Measurements from ENCODE around the gene HRH4.

HRH4 gene

DNA sequence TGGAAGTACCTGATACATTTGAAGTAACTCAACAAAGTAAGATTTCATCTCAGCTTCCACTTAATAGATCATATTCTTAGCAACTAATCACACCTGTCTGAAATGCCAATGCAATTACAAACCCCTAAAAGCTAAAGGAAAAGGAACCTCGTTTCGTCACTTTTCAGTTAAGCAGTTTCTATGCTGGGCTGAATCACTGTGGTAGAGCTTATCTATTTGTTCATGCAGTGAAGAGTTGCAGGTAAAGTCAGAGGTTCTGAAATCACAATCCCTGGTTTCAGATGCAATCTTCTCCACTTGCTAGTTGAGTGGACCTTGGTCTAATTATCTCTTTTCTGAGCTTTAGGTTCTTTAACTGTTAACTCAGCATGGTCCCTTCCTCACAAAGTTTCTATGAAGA lies 6.3 kb downstream of the HRH4 start:
- no peak for DNase-seq

- no peak for DNase-seq
Measured at GRCh38 chr18:24470022-24470618, 9.7 kb downstream of the HRH4 start.

- no peak for DNase-seq
Measured at GRCh38 chr18:24470805-24471204, 10.4 kb downstream of the HRH4 start.

DNA sequence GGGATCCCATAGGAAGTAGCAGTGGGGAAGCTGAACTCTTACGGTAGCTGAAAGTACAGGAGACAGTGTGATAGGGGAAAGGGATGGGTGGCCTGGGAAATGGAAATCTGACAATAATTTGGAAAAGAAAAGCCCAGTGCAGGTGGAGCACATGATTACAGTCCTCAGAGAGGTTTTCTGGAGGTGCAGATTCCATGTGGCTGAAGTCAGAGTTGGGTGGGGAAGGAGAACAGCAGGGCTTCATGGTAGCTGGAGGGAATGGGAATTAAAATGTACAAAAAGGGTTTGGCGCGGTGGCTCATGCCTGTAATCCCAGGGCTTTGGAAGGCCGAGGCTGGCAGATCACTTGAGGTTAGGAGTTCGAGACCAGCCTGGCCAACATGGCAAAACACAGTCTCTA lies 12.2 kb downstream of the HRH4 start:
- DNase-seq: no peak

- no peak for DNase-seq
Measured at GRCh38 chr18:24474406-24474805, 14.0 kb downstream of the HRH4 start.

- no peak for DNase-seq
Measured at GRCh38 chr18:24475926-24476589, 15.6 kb downstream of the HRH4 start.

DNA sequence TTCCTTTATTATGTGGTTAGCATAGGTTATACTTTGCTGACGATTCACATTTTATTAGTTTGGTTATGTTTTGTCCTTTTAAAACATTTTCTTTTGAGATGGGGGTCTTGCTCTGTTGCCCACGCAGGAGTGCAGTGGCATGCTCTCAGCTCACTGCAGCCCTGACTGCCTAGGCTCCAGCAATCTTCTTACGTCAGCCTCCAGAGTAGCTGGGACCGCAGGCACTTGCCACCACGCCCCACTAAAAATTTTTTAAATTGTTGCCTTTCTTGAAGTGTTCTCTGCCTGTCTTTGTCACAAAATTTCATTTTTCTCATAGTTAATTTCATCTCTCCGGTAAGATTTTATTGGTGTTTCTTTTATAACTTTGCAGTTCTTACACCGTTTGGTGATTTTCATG lies 18.9 kb downstream of the HRH4 start:
- no peak for DNase-seq

- no peak for DNase-seq
Measured at GRCh38 chr18:24482821-24483220, 22.4 kb downstream of the HRH4 start.

GRCh38 chr18:24485681-24486080 lies 25.2 kb downstream of the HRH4 start:
- no peak for DNase-seq

DNA sequence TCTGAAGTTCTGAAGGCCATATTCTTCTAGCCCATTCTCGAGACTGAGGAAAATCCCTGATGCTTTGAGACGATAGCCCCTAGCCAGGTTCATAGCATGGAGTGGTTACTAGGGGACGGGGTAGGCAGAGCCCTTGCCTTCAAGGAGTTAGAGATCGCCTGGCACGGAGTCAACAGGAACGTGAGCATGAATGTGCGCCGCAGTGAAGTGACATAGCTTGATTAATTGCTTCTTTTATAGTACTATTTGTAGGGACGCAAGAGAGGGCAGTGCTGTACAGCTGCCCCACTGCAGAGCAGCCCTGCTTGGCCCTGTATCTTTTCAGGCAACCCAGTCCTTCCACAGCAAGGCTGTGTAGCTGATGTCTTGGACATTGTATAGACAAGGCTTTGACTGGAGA lies 26.2 kb downstream of the HRH4 start:
- DNase-seq: no peak

- DNase-seq: no peak
Measured at GRCh38 chr18:24488824-24489493, 28.5 kb downstream of the HRH4 start.

DNA sequence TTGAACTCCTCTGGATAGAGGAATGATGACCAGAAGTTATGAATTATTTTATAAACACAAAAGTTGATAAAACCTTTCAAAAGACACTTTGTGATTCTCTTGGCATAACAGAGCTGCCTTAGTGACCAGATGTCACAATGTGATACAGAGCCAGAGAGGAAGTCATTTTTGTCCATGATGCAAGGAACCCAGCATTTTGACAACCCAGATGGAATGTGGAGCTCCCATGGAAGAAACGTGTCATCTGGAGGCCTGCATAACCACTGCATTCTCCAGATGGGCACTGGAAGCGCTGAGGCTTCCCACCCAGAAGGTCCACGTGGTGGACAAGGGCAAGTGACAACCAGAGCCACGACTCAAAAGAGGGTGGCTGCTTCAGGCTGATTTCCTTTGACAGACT lies 30.1 kb downstream of the HRH4 start:
- no peak for DNase-seq

- DNase-seq: no peak
Measured at GRCh38 chr18:24491927-24492834, 31.7 kb downstream of the HRH4 start.

DNA sequence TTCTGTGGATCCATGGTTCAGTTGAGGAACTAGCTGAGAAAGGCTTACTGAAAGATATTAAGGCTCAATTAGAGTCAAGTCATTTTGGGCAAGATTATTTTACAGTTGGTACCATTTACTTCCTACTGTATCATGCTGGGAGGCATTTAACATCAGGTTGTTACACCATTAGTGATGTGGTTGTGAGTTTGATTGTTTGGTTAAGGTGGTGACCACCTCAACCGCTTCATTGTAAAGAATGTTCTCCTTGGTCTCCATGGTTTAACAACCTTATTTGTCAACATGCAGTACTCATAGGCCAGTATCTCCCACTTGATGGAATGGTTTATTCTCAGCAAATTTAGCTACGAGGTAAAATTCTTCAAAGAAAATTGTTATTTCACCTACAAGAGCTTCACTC lies 34.1 kb downstream of the HRH4 start:
- no peak for DNase-seq

GRCh38 chr18:24497031-24497754 lies 36.8 kb downstream of the HRH4 start:
- no peak for DNase-seq

DNA sequence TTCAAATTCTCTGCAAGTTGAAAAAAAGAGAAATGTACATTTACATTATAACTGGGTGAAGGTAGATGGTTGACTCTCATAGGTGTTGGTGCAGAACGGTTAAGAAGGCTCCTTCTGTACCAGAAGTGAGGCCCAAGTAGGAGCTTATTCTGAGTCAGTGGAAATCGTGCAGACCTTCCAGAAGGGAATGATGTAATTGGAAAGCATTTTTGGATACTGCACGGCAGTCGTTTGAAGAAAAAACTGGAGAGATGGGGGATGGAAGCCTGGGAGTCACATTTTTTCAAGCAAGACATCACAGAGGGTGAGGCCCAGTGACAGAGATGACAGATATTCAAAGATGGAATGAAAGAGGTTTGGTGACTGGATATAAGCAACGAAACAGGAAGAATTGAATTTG lies 39.4 kb downstream of the HRH4 start:
- DNase-seq: no peak

DNA sequence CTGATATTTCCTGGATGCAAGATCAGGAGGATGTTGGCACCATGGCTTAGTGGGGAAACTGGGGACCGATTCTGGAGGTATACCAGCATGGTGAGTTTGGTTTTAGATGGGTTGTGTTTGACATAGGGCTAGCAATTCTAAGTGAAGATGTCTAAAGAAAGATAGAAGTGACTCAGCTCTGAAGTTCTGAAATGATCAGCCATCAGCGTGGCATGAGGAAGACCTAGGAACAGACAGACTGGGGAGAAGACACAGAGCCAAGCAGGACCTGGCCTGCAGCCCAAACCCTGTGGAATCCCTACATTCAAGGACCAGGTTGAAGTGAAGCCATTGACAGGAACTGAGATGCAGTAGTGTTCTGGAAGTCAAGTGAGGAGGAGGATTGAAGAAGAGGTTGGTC lies 39.8 kb downstream of the HRH4 start:
- DNase-seq: no peak

DNA sequence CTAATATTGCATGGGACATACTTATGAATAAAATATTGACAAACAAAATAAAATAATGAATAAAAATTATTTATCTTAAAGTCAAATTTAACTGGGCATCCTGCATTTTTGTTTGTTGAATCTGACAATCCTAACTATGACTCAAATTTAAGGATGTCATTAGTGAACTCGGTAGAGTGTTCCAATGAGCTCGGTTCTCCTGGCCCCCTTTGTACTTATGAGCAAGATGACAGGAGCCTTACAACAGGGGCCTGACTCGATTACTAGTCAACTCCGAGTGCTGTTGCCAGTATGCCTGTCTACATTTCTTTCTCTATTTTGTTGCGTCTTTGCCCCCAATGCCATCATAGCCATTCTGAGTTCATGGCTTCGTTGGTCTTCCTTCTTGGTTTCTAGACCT lies 40.3 kb downstream of the HRH4 start:
- no peak for DNase-seq

- no peak for DNase-seq
Measured at GRCh38 chr18:24502667-24503523, 42.5 kb downstream of the HRH4 start.

DNA sequence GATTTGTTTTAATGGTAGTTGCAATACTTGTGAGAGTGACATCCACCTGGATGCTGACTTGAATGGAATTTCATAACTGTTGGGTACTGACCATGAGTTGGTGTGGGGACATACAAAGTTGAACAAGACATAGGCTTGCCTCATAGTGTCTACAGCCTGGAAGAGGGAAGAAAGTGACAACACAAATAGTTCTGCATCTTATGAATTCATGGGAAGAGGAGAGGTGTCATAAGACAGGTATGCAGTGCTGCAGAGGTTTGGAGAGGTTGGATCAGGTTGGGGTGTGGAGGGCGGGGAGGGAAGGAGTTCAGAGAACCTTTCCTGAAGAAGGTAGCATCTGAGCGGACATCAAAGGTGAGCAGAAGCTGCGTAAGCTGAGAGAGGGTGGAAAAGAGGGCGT lies 44.0 kb downstream of the HRH4 start:
- no peak for DNase-seq

GRCh38 chr18:24506175-24506574 lies 45.7 kb downstream of the HRH4 start:
- DNase-seq: no peak

DNA sequence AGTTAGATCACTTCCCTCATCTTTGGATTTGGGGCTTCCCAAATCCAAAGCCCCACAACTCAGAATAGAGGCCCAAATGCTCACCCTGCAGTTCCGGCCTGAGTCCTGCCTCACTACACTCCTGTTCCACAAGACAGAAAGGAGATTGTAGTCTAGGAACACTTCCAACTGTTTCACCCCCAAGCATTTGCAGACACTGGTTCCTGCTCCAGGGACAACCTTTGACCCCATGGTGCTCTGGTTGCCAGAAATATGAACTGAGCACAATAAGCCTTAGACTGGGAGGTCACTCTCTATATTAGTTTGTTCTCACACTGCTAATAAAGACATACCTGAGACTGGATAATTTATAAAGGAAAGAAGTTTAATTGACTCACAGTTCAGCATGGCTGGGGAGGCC lies 49.0 kb downstream of the HRH4 start:
- DNase-seq: no peak
